NB4 (cell line): ENCODE data around the gene SPAST.
"Not testable (repeated sequence)": the region's sequence is repeated elsewhere in the genome, so short reads cannot be mapped to it uniquely, and the experiment has no call there.

Experiments
- DNase-seq: peaks from one replicate; pipeline ENCODE4 v3.0.0; 2010; ENCODE audit warnings: low read depth
- H3K4me3 ChIP-seq: one replicate; pipeline ENCODE4 v1.5.1; 2011; ENCODE audit warnings: mild to moderate bottlenecking, low read depth, low read length, moderate library complexity
- CTCF ChIP-seq: IDR thresholded peaks from one replicate; pipeline ENCODE4 v1.5.1; 2012; ENCODE audit warnings: low read depth, low read length
- MAX ChIP-seq: IDR thresholded peaks from 2 replicates; pipeline ENCODE4 v1.6.1; 2011; ENCODE audit warnings: low read depth, low read length
- MYC ChIP-seq: IDR thresholded peaks from 2 replicates; pipeline ENCODE4 v1.6.1; 2011; ENCODE audit warnings: low read depth, low read length
- POLR2A ChIP-seq: IDR thresholded peaks from 2 replicates; pipeline ENCODE4 v1.6.1; 2011; ENCODE audit warnings: mild to moderate bottlenecking; ENCODE audit not compliant: insufficient read length; ENCODE audit errors: extremely low read depth

The SPAST gene

GRCh38 chr2:32063310-32064020 lies at the start of gene SPAST:
Gene SPAST (plus strand): TSS chr2:32063556. CDS start chr2:32063832, 276 bp downstream.
- peak within 1 kb of the TSS; percentile 94 for H3K4me3 ChIP-seq
- DNase-seq, result peak; percentile 99
- TF ChIP-seq MYC, result peak; percentile 68
- TF ChIP-seq CTCF, result no peak

GRCh38 chr2:32018789-32019482 lies 44.4 kb upstream of the SPAST start:
- not testable (repeated sequence) for DNase-seq, H3K4me3 ChIP-seq

- H3K4me3 ChIP-seq, result not testable (repeated sequence)
- peak; percentile 16 for DNase-seq
Measured at GRCh38 chr2:32034198-32034887, 29.0 kb upstream of the SPAST start.

- DNase-seq, result peak; percentile 97
- TF ChIP-seq POLR2A, result peak; percentile 99
- TF ChIP-seq MYC, result peak; percentile 79
- peak; percentile 58; the same call in 1 of the 2 replicates for TF ChIP-seq MAX
- TF ChIP-seq CTCF, result no peak
- peak within 1 kb of the TSS; percentile 88 for H3K4me3 ChIP-seq
Measured at GRCh38 chr2:32039447-32040219, 23.7 kb upstream of the SPAST start, which contains the start of gene DPY30. Gene DPY30 (minus strand): TSS chr2:32039805. CDS start chr2:32039456, 349 bp downstream.

- DNase-seq, result no peak
- TF ChIP-seq POLR2A (no peak), CTCF (no peak), MYC (no peak), MAX (no peak)
- no peak overlapping the region for H3K4me3 ChIP-seq
Measured at GRCh38 chr2:32043561-32043960, 19.8 kb upstream of the SPAST start.

GRCh38 chr2:32051836-32052439 lies 11.4 kb upstream of the SPAST start:
- DNase-seq, result no peak
- H3K4me3 ChIP-seq, result no peak overlapping the region
- TF ChIP-seq MYC, result no peak
- TF ChIP-seq POLR2A, result no peak

GRCh38 chr2:32054583-32054982 lies 8.8 kb upstream of the SPAST start:
- DNase-seq, H3K4me3 ChIP-seq: not testable (repeated sequence)
